ENCODE results near the gene PLXNA4. TPM values are rescaled to one million over a fixed set of nuclear protein-coding genes. Genes with fewer than 3 reads are reported as not detected.

Gene PLXNA4
- total RNA-seq, 1 donor from 2014 or later: 3.3 TPM

DNA sequence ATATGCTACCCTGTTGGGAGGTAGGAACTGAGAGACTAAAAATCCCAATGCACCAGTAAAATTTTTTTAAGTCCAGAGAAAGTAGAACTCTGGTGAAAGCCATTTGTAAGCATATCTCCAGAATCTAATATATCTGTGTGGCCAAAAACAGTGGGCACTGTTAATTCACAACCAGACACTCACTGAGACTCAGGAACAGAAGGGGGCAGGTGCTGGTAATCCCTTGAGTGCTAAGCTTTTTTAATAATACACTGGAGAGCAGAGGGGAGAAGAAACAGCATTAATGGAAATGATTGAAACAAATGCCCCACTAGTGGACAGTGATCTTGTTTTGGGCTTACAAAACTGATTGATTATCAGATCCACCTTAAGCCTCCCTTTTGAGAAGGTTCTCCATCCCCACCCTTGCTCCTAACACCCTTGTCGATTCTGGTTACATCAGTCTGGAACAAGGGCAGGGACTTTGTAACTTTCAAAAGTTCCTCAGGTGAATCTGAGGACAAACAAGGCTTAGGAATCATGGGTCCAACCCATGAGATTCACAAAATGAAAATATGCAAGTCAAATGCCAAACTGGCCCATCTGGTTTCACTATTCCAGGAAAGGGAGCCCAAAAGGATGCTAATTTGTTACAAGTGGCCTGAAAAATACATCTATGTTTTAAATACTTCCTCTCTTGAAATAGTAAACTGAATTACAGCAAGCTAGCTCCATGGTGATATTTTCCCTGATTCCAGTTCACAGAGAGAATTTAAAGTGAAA lies 29.7 kb downstream of the PLXNA4 start:
- H3K4me3 Mint-ChIP-seq (ENCODE audit: unreplicated experiment): no peak overlapping the region
- H4K20me1 ChIP-seq (ENCODE audit: insufficient read depth, low read length): no peaks in the 10 kb centered on the region
- no peaks in the 10 kb centered on the region for H3K27me3 ChIP-seq (ENCODE audit: insufficient read depth, low read length)
- no peak overlapping the region for H3K27ac Mint-ChIP-seq (ENCODE audit: unreplicated experiment)
- peaks cover 10% of the 10 kb centered on the region for H3K36me3 Mint-ChIP-seq (ENCODE audit: low read depth, unreplicated experiment)
- TF ChIP-seq EZH2 (IDR thresholded peaks at IDR 0.05; ENCODE audit: insufficient read depth, low read length): no peak
- TF ChIP-seq, protein P1, sequence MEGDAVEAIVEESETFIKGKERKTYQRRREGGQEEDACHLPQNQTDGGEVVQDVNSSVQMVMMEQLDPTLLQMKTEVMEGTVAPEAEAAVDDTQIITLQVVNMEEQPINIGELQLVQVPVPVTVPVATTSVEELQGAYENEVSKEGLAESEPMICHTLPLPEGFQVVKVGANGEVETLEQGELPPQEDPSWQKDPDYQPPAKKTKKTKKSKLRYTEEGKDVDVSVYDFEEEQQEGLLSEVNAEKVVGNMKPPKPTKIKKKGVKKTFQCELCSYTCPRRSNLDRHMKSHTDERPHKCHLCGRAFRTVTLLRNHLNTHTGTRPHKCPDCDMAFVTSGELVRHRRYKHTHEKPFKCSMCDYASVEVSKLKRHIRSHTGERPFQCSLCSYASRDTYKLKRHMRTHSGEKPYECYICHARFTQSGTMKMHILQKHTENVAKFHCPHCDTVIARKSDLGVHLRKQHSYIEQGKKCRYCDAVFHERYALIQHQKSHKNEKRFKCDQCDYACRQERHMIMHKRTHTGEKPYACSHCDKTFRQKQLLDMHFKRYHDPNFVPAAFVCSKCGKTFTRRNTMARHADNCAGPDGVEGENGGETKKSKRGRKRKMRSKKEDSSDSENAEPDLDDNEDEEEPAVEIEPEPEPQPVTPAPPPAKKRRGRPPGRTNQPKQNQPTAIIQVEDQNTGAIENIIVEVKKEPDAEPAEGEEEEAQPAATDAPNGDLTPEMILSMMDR (IDR thresholded peaks at IDR 0.05; ENCODE audit: insufficient read depth, low read depth, low read length): no peak
- H3K79me2 ChIP-seq (ENCODE audit: insufficient read depth, low read length): no peaks in the 10 kb centered on the region
- no peak overlapping the region for H2AFZ ChIP-seq (ENCODE audit: low read depth, low read length)
- peaks cover 9% of the 10 kb centered on the region for H3K9me3 ChIP-seq (ENCODE audit: insufficient read depth, low read depth, low read length)
- H3K4me3 ChIP-seq (ENCODE audit: insufficient read depth, low read depth, low read length): no peak overlapping the region
- FAIRE-seq: no peak
- no peak overlapping the region for H3K27ac ChIP-seq (ENCODE audit: low read depth, low read length)
- H3K4me1 Mint-ChIP-seq (ENCODE audit: low read depth, unreplicated experiment): no peaks in the 10 kb centered on the region
- peaks cover 23% of the 10 kb centered on the region for H3K4me1 ChIP-seq (ENCODE audit: insufficient read depth, low read length)
- peaks cover 24% of the 10 kb centered on the region for H3K27me3 Mint-ChIP-seq (ENCODE audit: low read depth, unreplicated experiment)
- H3K36me3 ChIP-seq (ENCODE audit: insufficient read depth, low read length): no peaks in the 10 kb centered on the region
- no peak overlapping the region for H3K9ac ChIP-seq (ENCODE audit: low read length)
- peaks cover 17% of the 10 kb centered on the region for H3K9me3 Mint-ChIP-seq (ENCODE audit: unreplicated experiment)
- DNase-seq (ENCODE audit: low read depth): no peak
- H3K4me2 ChIP-seq (ENCODE audit: low read length): no peak overlapping the region

DNA sequence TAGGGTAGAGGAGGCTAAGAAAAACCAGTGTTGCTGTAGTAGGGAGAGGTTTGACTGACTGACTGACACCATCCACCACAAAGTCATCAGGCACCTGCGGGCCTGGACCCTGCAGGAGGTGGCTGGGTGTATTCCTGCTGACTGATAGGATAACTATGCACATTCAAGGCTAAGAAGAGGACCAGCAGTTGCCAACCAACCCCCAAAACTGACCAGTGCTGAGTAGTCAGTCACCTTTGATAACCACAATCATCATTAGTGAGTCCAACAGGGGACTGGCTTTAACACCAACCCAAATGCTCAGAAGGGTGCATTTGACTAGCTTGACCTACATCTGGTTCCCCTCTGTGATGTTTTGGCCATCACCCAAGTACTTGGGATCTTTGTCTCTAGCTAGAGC lies 30.5 kb downstream of the PLXNA4 start:
- Histone ChIP-seq H3K36me3 (ENCODE audit: insufficient read depth, low read length) (no peaks in the 10 kb centered on the region), H3K9me3 (ENCODE audit: insufficient read depth, low read depth, low read length) (peaks cover 4% of the 10 kb centered on the region), H4K20me1 (ENCODE audit: insufficient read depth, low read length) (no peaks in the 10 kb centered on the region), H3K9ac (ENCODE audit: low read length) (no peak overlapping the region), H3K27me3 (ENCODE audit: insufficient read depth, low read length) (no peaks in the 10 kb centered on the region), H3K27ac (ENCODE audit: low read depth, low read length) (no peak overlapping the region), H2AFZ (ENCODE audit: low read depth, low read length) (no peak overlapping the region), H3K4me3 (ENCODE audit: insufficient read depth, low read depth, low read length) (no peak overlapping the region), H3K4me2 (ENCODE audit: low read length) (peak overlapping the region; percentile 5), H3K79me2 (ENCODE audit: insufficient read depth, low read length) (no peaks in the 10 kb centered on the region), H3K4me1 (ENCODE audit: insufficient read depth, low read length) (peaks cover 23% of the 10 kb centered on the region)
- H3K9me3 Mint-ChIP-seq (ENCODE audit: unreplicated experiment): peaks cover 9% of the 10 kb centered on the region
- FAIRE-seq (no peak), DNase-seq (ENCODE audit: low read depth) (peak; percentile 50)
- H3K27ac Mint-ChIP-seq (ENCODE audit: unreplicated experiment): no peak overlapping the region
- peaks cover 7% of the 10 kb centered on the region for H3K36me3 Mint-ChIP-seq (ENCODE audit: low read depth, unreplicated experiment)
- H3K4me3 Mint-ChIP-seq (ENCODE audit: unreplicated experiment): no peak overlapping the region
- H3K4me1 Mint-ChIP-seq (ENCODE audit: low read depth, unreplicated experiment): no peaks in the 10 kb centered on the region
- peaks cover 18% of the 10 kb centered on the region for H3K27me3 Mint-ChIP-seq (ENCODE audit: low read depth, unreplicated experiment)
- TF ChIP-seq, protein P1 (IDR thresholded peaks at IDR 0.05; ENCODE audit: insufficient read depth, low read depth, low read length): no peak
- TF ChIP-seq EZH2 (IDR thresholded peaks at IDR 0.05; ENCODE audit: insufficient read depth, low read length): no peak

DNA sequence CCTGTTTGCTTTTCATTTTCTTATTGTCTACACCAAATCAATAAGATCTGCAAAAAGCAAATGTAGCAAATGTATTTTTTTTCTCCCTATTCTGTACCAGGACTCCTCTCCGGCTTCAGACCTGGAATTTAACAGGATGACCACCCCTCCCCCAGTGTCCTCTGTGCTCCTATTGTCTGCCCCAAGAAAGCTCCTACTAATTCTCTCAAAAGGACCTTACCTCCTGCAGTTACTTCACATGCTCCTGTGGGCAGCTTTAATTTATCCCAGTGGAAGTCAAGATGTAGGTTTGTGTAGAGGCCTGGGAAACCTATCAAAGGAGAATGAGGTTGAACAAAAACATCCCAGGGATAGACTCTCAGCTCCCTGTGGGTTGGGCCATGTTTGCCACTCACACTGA lies 31.3 kb downstream of the PLXNA4 start:
- DNase-seq (ENCODE audit: low read depth): no peak
- Mint-ChIP-seq H3K36me3 (ENCODE audit: low read depth, unreplicated experiment) (peaks cover 5% of the 10 kb centered on the region), H3K9me3 (ENCODE audit: unreplicated experiment) (peaks cover 5% of the 10 kb centered on the region), H3K4me1 (ENCODE audit: low read depth, unreplicated experiment) (no peaks in the 10 kb centered on the region), H3K27ac (ENCODE audit: unreplicated experiment) (no peak overlapping the region), H3K27me3 (ENCODE audit: low read depth, unreplicated experiment) (peaks cover 16% of the 10 kb centered on the region), H3K4me3 (ENCODE audit: unreplicated experiment) (no peak overlapping the region)
- Histone ChIP-seq H3K36me3 (ENCODE audit: insufficient read depth, low read length) (no peaks in the 10 kb centered on the region), H4K20me1 (ENCODE audit: insufficient read depth, low read length) (no peaks in the 10 kb centered on the region), H3K79me2 (ENCODE audit: insufficient read depth, low read length) (no peaks in the 10 kb centered on the region), H3K9me3 (ENCODE audit: insufficient read depth, low read depth, low read length) (peaks cover 2% of the 10 kb centered on the region), H3K4me3 (ENCODE audit: insufficient read depth, low read depth, low read length) (no peak overlapping the region), H3K4me2 (ENCODE audit: low read length) (no peak overlapping the region), H3K4me1 (ENCODE audit: insufficient read depth, low read length) (peaks cover 23% of the 10 kb centered on the region), H3K27ac (ENCODE audit: low read depth, low read length) (no peak overlapping the region), H3K9ac (ENCODE audit: low read length) (no peak overlapping the region), H2AFZ (ENCODE audit: low read depth, low read length) (no peak overlapping the region), H3K27me3 (ENCODE audit: insufficient read depth, low read length) (no peaks in the 10 kb centered on the region)
- FAIRE-seq: no peak
- TF ChIP-seq EZH2 (IDR thresholded peaks at IDR 0.05; ENCODE audit: insufficient read depth, low read length): no peak
- TF ChIP-seq, protein P1 (IDR thresholded peaks at IDR 0.05; ENCODE audit: insufficient read depth, low read depth, low read length): no peak

Data from astrocyte (in vitro differentiated cells and primary cell).